BLaER1 (cell line): ENCODE data around the gene HNRNPD.
"Not testable (repeated sequence)": the region's sequence is repeated elsewhere in the genome, so short reads cannot be mapped to it uniquely, and the experiment has no call there.

ENCODE experiments used
- H3K27ac ChIP-seq: shearing (Covaris generic); formaldehyde crosslinking; 2 replicates; pipeline ENCODE4 v1.8.1; 2022
- H3K27me3 ChIP-seq: shearing (Covaris generic); formaldehyde crosslinking; 2 replicates; pipeline ENCODE4 v1.8.1; 2022
- H3K36me3 ChIP-seq: shearing (Covaris generic); formaldehyde crosslinking; 2 replicates; pipeline ENCODE4 v1.8.1; 2022
- H3K4me1 ChIP-seq: shearing (Covaris generic); formaldehyde crosslinking; 2 replicates; pipeline ENCODE4 v1.8.1; 2022
- H3K4me2 ChIP-seq: shearing (Covaris generic); formaldehyde crosslinking; 2 replicates; pipeline ENCODE4 v1.8.1; 2022
- H3K4me3 ChIP-seq: shearing (Covaris generic); formaldehyde crosslinking; 2 replicates; pipeline ENCODE4 v1.8.1; 2022
- H3K9ac ChIP-seq: shearing (Covaris generic); formaldehyde crosslinking; 2 replicates; pipeline ENCODE4 v1.8.1; 2022
- H3K9me3 ChIP-seq: shearing (Covaris generic); formaldehyde crosslinking; 2 replicates; pipeline ENCODE4 v1.8.1; 2022
- H4K20me1 ChIP-seq: shearing (Covaris generic); formaldehyde crosslinking; 2 replicates; pipeline ENCODE4 v1.8.1; 2022
- Cebpa-rat ChIP-seq: shearing (Covaris generic); IDR thresholded peaks from 2 replicates; pipeline ENCODE4 v1.8.1; 2022

The HNRNPD gene

GRCh38 chr4:82398263-82398662, 24.5 kb upstream of the HNRNPD start:
- Histone ChIP-seq H3K4me1 (0 out of 2 replicates have a peak, but pooled peaks cover 6% of the 10 kb centered on the region), H3K9ac (no peak overlapping the region), H3K9me3 (no peaks in the 10 kb centered on the region), H3K36me3 (no peaks in the 10 kb centered on the region), H4K20me1 (no peaks in the 10 kb centered on the region), H3K27me3 (no peaks in the 10 kb centered on the region), H3K4me2 (no peak overlapping the region), H3K4me3 (no peak overlapping the region), H3K27ac (no peak overlapping the region)
- no peak for TF ChIP-seq Cebpa-rat

GRCh38 chr4:82397527-82397926, 23.7 kb upstream of the HNRNPD start:
- no peaks in the 10 kb centered on the region for H4K20me1 ChIP-seq
- H3K9me3 ChIP-seq = no peaks in the 10 kb centered on the region
- no peaks in the 10 kb centered on the region for H3K36me3 ChIP-seq
- H3K4me1 ChIP-seq = 0 out of 2 replicates have a peak, but pooled peaks cover 6% of the 10 kb centered on the region
- no peak overlapping the region for H3K4me3 ChIP-seq
- TF ChIP-seq Cebpa-rat = no peak
- H3K27me3 ChIP-seq = no peaks in the 10 kb centered on the region
- no peak overlapping the region for H3K9ac ChIP-seq
- H3K4me2 ChIP-seq = no peak overlapping the region
- no peak overlapping the region for H3K27ac ChIP-seq

GRCh38 chr4:82394896-82395295, 21.1 kb upstream of the HNRNPD start:
- Histone ChIP-seq H3K4me2 (no peak overlapping the region), H3K27ac (no peak overlapping the region)

GRCh38 chr4:82390061-82390460, 16.3 kb upstream of the HNRNPD start:
- H3K4me2 ChIP-seq, H3K27me3 ChIP-seq, H3K9ac ChIP-seq, H3K4me1 ChIP-seq, H3K4me3 ChIP-seq, H3K27ac ChIP-seq, H3K36me3 ChIP-seq, H4K20me1 ChIP-seq: not testable (repeated sequence)
- peaks cover 19% of the 10 kb centered on the region for H3K9me3 ChIP-seq

More at GRCh38 chr4:82394896-82395295, 21.1 kb upstream of the HNRNPD start:
- no peaks in the 10 kb centered on the region for H3K27me3 ChIP-seq
- H3K4me3 ChIP-seq = no peak overlapping the region
- no peaks in the 10 kb centered on the region for H3K9me3 ChIP-seq
- no peak for TF ChIP-seq Cebpa-rat
- no peak overlapping the region for H3K9ac ChIP-seq
- H3K4me1 ChIP-seq = 0 out of 2 replicates have a peak, but pooled peaks cover 6% of the 10 kb centered on the region
- H3K36me3 ChIP-seq = no peaks in the 10 kb centered on the region
- no peaks in the 10 kb centered on the region for H4K20me1 ChIP-seq

- no peak overlapping the region for H3K4me3 ChIP-seq
- no peaks in the 10 kb centered on the region for H4K20me1 ChIP-seq
- H3K4me2 ChIP-seq = no peak overlapping the region
- H3K27me3 ChIP-seq = no peaks in the 10 kb centered on the region
- no peaks in the 10 kb centered on the region for H3K4me1 ChIP-seq
- H3K9me3 ChIP-seq = peaks cover 28% of the 10 kb centered on the region
- no peak overlapping the region for H3K27ac ChIP-seq
- TF ChIP-seq Cebpa-rat = no peak
- H3K36me3 ChIP-seq = peaks cover 5% of the 10 kb centered on the region
- no peak overlapping the region for H3K9ac ChIP-seq
Observed at GRCh38 chr4:82388405-82388804, 14.6 kb upstream of the HNRNPD start.

- H3K27ac ChIP-seq, H3K4me1 ChIP-seq, H3K4me3 ChIP-seq, H3K4me2 ChIP-seq, H3K9ac ChIP-seq, H4K20me1 ChIP-seq, H3K27me3 ChIP-seq: not testable (repeated sequence)
- Histone ChIP-seq H3K9me3 (peaks cover 49% of the 10 kb centered on the region), H3K36me3 (peaks cover 15% of the 10 kb centered on the region)
Observed at GRCh38 chr4:82386312-82386711, 12.5 kb upstream of the HNRNPD start.

GRCh38 chr4:82382751-82383150, 9.0 kb upstream of the HNRNPD start:
- H4K20me1 ChIP-seq = no peaks in the 10 kb centered on the region
- H3K9me3 ChIP-seq = peaks cover 70% of the 10 kb centered on the region
- H3K9ac ChIP-seq = no peak overlapping the region
- H3K27me3 ChIP-seq = no peaks in the 10 kb centered on the region
- H3K4me2 ChIP-seq = no peak overlapping the region
- H3K36me3 ChIP-seq = peaks cover 28% of the 10 kb centered on the region
- no peak overlapping the region for H3K4me3 ChIP-seq
- H3K4me1 ChIP-seq = no peaks in the 10 kb centered on the region
- H3K27ac ChIP-seq = no peak overlapping the region
- TF ChIP-seq Cebpa-rat = no peak

GRCh38 chr4:82381661-82382296, 8.0 kb upstream of the HNRNPD start:
- H3K4me2 ChIP-seq = no peak overlapping the region
- H3K4me1 ChIP-seq = no peaks in the 10 kb centered on the region
- H4K20me1 ChIP-seq = no peaks in the 10 kb centered on the region
- peaks cover 66% of the 10 kb centered on the region for H3K9me3 ChIP-seq
- peaks cover 32% of the 10 kb centered on the region for H3K36me3 ChIP-seq
- H3K4me3 ChIP-seq = no peak overlapping the region
- H3K27ac ChIP-seq = no peak overlapping the region
- H3K27me3 ChIP-seq = no peaks in the 10 kb centered on the region
- H3K9ac ChIP-seq = no peak overlapping the region
- no peak for TF ChIP-seq Cebpa-rat

- Histone ChIP-seq H4K20me1 (no peaks in the 10 kb centered on the region), H3K4me3 (0 out of 2 replicates have a peak overlapping the region, but pooled peaks have one; percentile 9), H3K27ac (no peak overlapping the region), H3K4me2 (no peak overlapping the region), H3K4me1 (peaks cover 4% of the 10 kb centered on the region), H3K9ac (no peak overlapping the region), H3K27me3 (no peaks in the 10 kb centered on the region), H3K36me3 (peaks cover 32% of the 10 kb centered on the region), H3K9me3 (peaks cover 61% of the 10 kb centered on the region)
- no peak for TF ChIP-seq Cebpa-rat
Observed at GRCh38 chr4:82381235-82381634, 7.4 kb upstream of the HNRNPD start.

- Histone ChIP-seq H3K4me3 (0 out of 2 replicates have a peak overlapping the region, but pooled peaks have one; percentile 9), H3K4me2 (no peak overlapping the region)
Observed at GRCh38 chr4:82380831-82381230, 7.0 kb upstream of the HNRNPD start.

GRCh38 chr4:82380344-82380743, 6.6 kb upstream of the HNRNPD start:
- Histone ChIP-seq H4K20me1 (no peaks in the 10 kb centered on the region), H3K4me3 (0 out of 2 replicates have a peak overlapping the region, but pooled peaks have one; percentile 9), H3K27me3 (no peaks in the 10 kb centered on the region), H3K9me3 (peaks cover 52% of the 10 kb centered on the region), H3K36me3 (peaks cover 32% of the 10 kb centered on the region), H3K9ac (no peak overlapping the region), H3K4me2 (no peak overlapping the region), H3K4me1 (peaks cover 12% of the 10 kb centered on the region), H3K27ac (no peak overlapping the region)
- TF ChIP-seq Cebpa-rat = no peak

More at GRCh38 chr4:82380831-82381230, 7.0 kb upstream of the HNRNPD start:
- no peaks in the 10 kb centered on the region for H3K27me3 ChIP-seq
- H3K4me1 ChIP-seq = peaks cover 8% of the 10 kb centered on the region
- H4K20me1 ChIP-seq = no peaks in the 10 kb centered on the region
- H3K36me3 ChIP-seq = peaks cover 32% of the 10 kb centered on the region
- no peak overlapping the region for H3K9ac ChIP-seq
- H3K27ac ChIP-seq = no peak overlapping the region
- no peak for TF ChIP-seq Cebpa-rat
- peaks cover 57% of the 10 kb centered on the region for H3K9me3 ChIP-seq
